PC-9 (cell line): Measurements from ENCODE around the gene FLAD1.

Experiments used
- CTCF ChIP-seq: fragments of 200-600 bp; sonication (generic); conservative IDR thresholded peaks from 2 replicates; pipeline ENCODE4 v1.6.1; 2017; ENCODE audit warnings: mixed run types, antibody characterized with exemption, mild to moderate bottlenecking, moderate library complexity
- EZH2 ChIP-seq: fragments of 200-600 bp; sonication (generic); IDR thresholded peaks from 2 replicates; pipeline ENCODE4 v1.8.0; 2017; ENCODE audit warnings: antibody characterized with exemption, low read depth

- no peak for TF ChIP-seq EZH2
- TF ChIP-seq CTCF = no peak
Observed at GRCh38 chr1:154945962-154946850, 36.9 kb upstream of the FLAD1 start.
